BLaER1 treated with 17β-estradiol and CSF1 and Interleukin-3, amounts not matched to agents 10 nM and 100 nM (cell line): ENCODE results near the gene MTUS2.

ENCODE experiments used
- H3K27ac ChIP-seq, 11 experiments: shearing (Covaris generic); formaldehyde crosslinking; 2 replicates each; pipeline ENCODE4 v1.8.1; 2022
- H3K27me3 ChIP-seq, 11 experiments: shearing (Covaris generic); formaldehyde crosslinking; 2 replicates each; pipeline ENCODE4 v1.8.1; 2022
- H3K36me3 ChIP-seq, 11 experiments: shearing (Covaris generic); formaldehyde crosslinking; 2 replicates each; pipeline ENCODE4 v1.8.1; 2022
- H3K4me1 ChIP-seq, 10 experiments: shearing (Covaris generic); formaldehyde crosslinking; 2 replicates each; pipeline ENCODE4 v1.8.1; 2022
- H3K4me2 ChIP-seq, 11 experiments: shearing (Covaris generic); formaldehyde crosslinking; 2 replicates each; pipeline ENCODE4 v1.8.1; 2022
- H3K4me3 ChIP-seq, 10 experiments: shearing (Covaris generic); formaldehyde crosslinking; 2 replicates each; pipeline ENCODE4 v1.8.1; 2022
- H3K9ac ChIP-seq, 11 experiments: shearing (Covaris generic); formaldehyde crosslinking; 2 replicates each; pipeline ENCODE4 v1.8.1; 2022
- H3K9me3 ChIP-seq, 11 experiments: shearing (Covaris generic); formaldehyde crosslinking; replicated peaks in 1 of 11; 2 replicates each; pipeline ENCODE4 v1.8.1; 2022
- H4K20me1 ChIP-seq, 11 experiments: shearing (Covaris generic); formaldehyde crosslinking; 2 replicates each; pipeline ENCODE4 v1.8.1; 2022
- Cebpa-rat ChIP-seq, 11 experiments: shearing (Covaris generic); IDR thresholded peaks; 2 replicates each; pipeline ENCODE4 v1.8.1; 2022

Gene MTUS2

DNA sequence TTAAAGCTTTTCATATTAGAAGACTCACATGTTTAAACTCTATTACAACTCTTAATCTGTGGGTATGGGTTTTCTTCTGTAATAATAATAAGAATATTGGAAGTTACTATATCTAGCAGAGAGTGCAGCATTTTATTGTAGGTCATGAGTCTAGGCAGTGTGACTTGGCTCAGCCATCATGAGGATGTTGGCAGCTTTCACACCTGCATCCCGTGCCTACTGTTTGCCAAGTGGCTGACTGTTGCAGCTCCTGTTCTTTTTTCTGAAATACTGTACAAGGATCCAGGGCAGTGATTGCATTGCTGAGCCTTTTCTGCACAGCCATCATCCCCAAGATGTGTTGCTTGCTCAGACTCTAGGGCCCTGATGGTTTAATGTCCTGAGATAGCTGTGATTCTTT is 47.4 kb downstream of the MTUS2 start:
- no peaks in the 10 kb centered on the region for H3K36me3 ChIP-seq
- H3K27me3 ChIP-seq: no peaks in the 10 kb centered on the region
- peaks cover 5 to 10% (median 9%) of the 10 kb centered on the region in 11 experiments; a peak in 21 of 22 replicates for H3K9me3 ChIP-seq
- no peak overlapping the region for H3K27ac ChIP-seq
- no peaks in the 10 kb centered on the region for H4K20me1 ChIP-seq
- H3K4me2 ChIP-seq: no peak overlapping the region
- TF ChIP-seq Cebpa-rat (IDR thresholded peaks at IDR 0.05): no peak
- H3K4me1 ChIP-seq: peaks cover 0 to 10% (median 0%) of the 10 kb centered on the region in 10 experiments; a peak in 5 of 20 replicates
- H3K9ac ChIP-seq: no peak overlapping the region
- no peak overlapping the region for H3K4me3 ChIP-seq

DNA sequence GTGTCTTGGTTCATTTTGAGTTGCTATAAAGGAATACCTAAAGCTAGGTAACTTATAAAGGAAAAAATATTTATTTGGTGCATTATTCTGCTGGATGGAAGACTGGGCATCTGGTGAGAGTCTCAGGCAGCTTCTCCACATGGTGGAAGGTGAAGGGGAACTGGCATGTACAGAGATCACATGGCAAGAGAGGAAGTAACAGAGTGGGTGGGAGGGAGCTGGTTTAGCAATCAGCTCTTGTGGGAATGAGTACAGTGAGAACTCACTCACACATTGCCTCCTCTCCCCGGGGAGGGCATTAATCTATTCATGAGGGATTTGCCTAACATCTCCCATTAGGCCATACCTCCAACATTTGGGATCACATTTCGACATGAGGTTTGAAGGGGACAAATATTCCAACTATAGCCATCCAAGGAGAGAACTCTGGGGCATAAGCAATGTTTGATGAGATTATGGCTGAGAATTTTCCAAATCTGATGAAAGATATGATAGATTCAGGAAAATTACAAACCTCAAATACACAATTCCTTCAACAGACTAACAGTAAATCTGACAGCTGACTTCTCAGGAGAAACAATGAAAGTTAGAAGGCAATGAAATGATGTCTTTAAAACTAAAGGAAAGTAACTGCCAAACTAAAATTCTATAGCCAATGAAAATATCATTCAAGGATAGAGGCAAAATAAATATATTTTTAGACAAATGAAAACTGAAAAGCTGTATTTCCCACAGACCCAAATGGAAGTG is 52.5 kb downstream of the MTUS2 start:
- Histone ChIP-seq H3K36me3 (no peaks in the 10 kb centered on the region), H3K27me3 (no peaks in the 10 kb centered on the region), H3K4me3 (no peak overlapping the region), H3K4me2 (peak overlapping the region in 2 of 11 experiments; percentile 11 to 28; a peak in 1 of 22 replicates), H4K20me1 (no peaks in the 10 kb centered on the region), H3K9ac (no peak overlapping the region), H3K4me1 (peaks cover 0 to 13% (median 0%) of the 10 kb centered on the region in 10 experiments; a peak in 5 of 20 replicates), H3K9me3 (peaks cover 14 to 31% (median 19%) of the 10 kb centered on the region in 11 experiments), H3K27ac (no peak overlapping the region)
- TF ChIP-seq Cebpa-rat (IDR thresholded peaks at IDR 0.05): no peak

DNA sequence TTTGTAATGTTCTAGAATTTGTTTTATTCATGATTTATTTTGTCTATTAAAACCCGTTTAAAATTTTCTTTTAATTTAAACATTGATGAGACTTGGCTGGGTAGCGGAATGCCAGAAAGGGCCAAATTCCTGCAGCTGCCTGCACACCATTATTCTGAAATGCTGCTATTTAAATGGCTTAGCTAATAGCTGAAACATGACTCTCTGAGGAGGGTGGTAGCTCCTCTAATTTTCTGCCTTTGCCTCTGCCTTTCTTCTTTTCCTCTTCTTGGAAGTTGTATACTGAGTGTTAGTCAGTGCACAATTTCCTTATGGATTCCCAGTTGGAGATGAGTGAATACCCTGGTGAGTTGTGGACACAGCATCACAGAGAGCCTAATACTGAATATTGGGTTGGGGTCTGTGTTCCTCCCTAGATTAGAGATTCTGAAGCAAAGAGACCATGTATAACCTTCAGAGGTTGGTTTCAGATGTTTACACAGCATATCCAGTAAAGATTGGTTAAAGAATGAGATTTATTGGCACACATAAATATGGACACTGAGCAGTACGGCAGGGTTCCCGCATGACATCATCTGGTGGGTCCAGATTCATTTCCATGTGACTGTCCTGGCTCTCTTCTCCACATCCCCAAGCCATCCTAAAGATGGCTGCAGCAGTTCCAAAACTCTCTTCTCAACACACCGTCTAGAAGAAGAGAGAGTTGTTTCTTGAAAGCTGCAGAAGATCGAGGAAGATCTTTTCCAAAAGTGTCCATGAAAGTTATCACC is 55.9 kb downstream of the MTUS2 start:
- Histone ChIP-seq H3K4me2 (no peak overlapping the region), H3K9ac (no peak overlapping the region), H4K20me1 (no peaks in the 10 kb centered on the region), H3K4me1 (peaks cover 0 to 21% (median 0%) of the 10 kb centered on the region in 10 experiments; a peak in 7 of 20 replicates), H3K27ac (no peak overlapping the region), H3K9me3 (peaks cover 14 to 33% (median 22%) of the 10 kb centered on the region in 11 experiments), H3K4me3 (no peak overlapping the region), H3K36me3 (no peaks in the 10 kb centered on the region), H3K27me3 (no peaks in the 10 kb centered on the region)
- TF ChIP-seq Cebpa-rat (IDR thresholded peaks at IDR 0.05): no peak

DNA sequence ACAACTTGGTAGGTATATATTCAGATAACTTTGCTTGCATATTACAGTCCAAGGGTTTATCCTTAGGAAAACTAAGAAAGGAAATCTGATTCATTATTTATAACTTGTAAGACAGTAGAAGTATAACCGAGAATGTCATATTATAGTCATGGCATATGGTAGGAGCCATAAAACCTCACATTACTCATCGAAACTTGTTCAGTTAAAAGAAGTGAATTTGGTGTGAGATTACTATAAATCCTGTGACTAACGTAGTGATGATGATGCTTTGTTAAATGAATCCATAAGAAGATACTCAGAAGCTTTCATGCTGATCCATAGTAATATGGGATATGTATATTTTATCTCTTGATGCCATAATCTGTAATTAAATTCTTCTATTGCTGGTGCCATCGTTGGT is 57.3 kb downstream of the MTUS2 start:
- no peaks in the 10 kb centered on the region for H4K20me1 ChIP-seq
- H3K4me3 ChIP-seq: no peak overlapping the region
- no peaks in the 10 kb centered on the region for H3K36me3 ChIP-seq
- no peaks in the 10 kb centered on the region for H3K27me3 ChIP-seq
- no peak for TF ChIP-seq Cebpa-rat (IDR thresholded peaks at IDR 0.05)
- no peak overlapping the region for H3K9ac ChIP-seq
- peaks cover 7 to 30% (median 17%) of the 10 kb centered on the region in 11 experiments for H3K9me3 ChIP-seq
- H3K4me2 ChIP-seq: no peak overlapping the region
- peaks cover 0 to 13% (median 0%) of the 10 kb centered on the region in 10 experiments; a peak in 7 of 20 replicates for H3K4me1 ChIP-seq
- no peak overlapping the region for H3K27ac ChIP-seq

DNA sequence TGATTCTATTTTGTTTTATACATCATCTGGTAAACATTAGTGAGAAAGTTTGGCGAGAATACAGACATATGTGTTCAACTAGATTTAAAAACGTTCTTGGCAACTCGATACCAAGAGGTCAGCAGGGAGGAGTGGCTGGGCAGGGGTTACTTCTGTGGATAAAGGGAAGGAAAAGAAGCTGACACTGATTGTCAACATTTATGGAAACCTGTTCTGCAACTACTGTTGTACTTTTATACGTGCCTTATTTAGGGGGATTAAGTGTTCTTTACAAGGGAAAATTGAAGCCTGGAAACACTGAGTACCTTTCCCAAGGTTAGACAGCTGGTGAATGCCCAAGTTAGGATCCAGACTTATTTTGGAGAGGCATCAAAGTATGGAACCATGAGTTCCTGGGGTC is 65.0 kb downstream of the MTUS2 start:
- Histone ChIP-seq H3K36me3 (no peaks in the 10 kb centered on the region), H3K27ac (no peak overlapping the region), H3K4me3 (no peak overlapping the region), H3K4me1 (peaks cover 0 to 4% (median 0%) of the 10 kb centered on the region in 10 experiments; a peak in 4 of 20 replicates), H3K9ac (no peak overlapping the region), H3K9me3 (peaks cover 0 to 14% (median 5%) of the 10 kb centered on the region in 11 experiments; a peak in 5 of 22 replicates), H3K27me3 (no peaks in the 10 kb centered on the region), H4K20me1 (no peaks in the 10 kb centered on the region), H3K4me2 (no peak overlapping the region)
- TF ChIP-seq Cebpa-rat (IDR thresholded peaks at IDR 0.05): no peak

DNA sequence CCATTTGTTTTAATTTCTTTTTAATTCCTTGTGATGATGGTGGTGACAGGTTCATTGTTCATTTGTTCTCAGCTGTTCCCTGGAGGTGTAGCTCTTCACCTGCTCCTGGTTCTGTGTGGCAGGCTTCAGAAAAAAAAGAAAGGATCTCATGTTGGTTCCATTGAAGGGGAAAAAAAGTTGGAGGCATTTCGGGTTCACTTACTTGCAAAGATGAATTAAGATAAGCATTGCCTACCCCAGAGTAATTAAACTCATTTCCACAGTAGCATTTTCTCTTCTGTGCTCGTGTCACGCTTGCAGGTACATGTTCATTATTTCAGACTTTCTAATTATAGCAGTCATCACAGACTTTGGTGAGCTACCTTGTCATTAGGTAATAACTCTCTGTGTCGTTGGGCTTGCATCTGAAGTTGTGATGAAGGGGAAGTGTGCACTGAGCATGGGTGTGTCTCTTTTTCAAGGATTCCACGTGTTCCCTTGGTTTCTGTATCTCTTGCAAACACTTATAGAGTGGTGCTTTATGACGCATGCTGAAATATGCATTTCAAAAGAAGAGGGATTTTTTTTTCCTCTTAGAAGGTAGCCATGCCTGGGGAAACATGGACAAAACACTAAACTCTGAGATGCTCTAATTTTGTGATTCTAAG is 69.1 kb downstream of the MTUS2 start:
- Histone ChIP-seq H3K27ac (no peak overlapping the region), H3K36me3 (no peaks in the 10 kb centered on the region), H3K9ac (no peak overlapping the region), H3K4me2 (no peak overlapping the region), H4K20me1 (no peaks in the 10 kb centered on the region), H3K4me1 (no peaks in the 10 kb centered on the region), H3K27me3 (no peaks in the 10 kb centered on the region), H3K9me3 (no peaks in the 10 kb centered on the region), H3K4me3 (no peak overlapping the region)
- TF ChIP-seq Cebpa-rat (IDR thresholded peaks at IDR 0.05): no peak

DNA sequence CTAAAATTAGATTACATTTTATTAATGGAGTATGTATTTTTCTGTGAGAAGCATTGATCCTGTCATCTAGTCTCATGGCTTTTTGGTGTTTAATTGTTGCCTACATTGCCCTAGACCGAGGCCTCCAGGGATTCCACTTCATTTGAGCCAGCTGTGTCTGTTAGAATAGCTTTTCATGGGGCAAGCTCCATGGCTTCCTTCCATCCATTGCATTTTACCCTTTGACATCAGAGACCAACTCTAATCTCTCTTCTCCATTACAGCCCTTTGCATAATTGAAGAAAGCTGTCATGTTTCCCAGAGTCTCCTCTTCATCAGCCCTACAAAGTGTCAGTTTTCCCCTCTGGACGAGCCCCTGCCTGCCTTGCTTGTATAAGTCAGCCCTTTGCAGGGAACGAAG is 70.6 kb downstream of the MTUS2 start:
- H3K27ac ChIP-seq: no peak overlapping the region
- no peaks in the 10 kb centered on the region for H3K36me3 ChIP-seq
- peaks cover 0 to 8% (median 0%) of the 10 kb centered on the region in 10 experiments; a peak in 2 of 20 replicates for H3K4me1 ChIP-seq
- H3K4me3 ChIP-seq: no peak overlapping the region
- H4K20me1 ChIP-seq: no peaks in the 10 kb centered on the region
- no peak for TF ChIP-seq Cebpa-rat (IDR thresholded peaks at IDR 0.05)
- no peaks in the 10 kb centered on the region for H3K27me3 ChIP-seq
- no peak overlapping the region for H3K4me2 ChIP-seq
- no peak overlapping the region for H3K9ac ChIP-seq
- no peaks in the 10 kb centered on the region for H3K9me3 ChIP-seq

DNA sequence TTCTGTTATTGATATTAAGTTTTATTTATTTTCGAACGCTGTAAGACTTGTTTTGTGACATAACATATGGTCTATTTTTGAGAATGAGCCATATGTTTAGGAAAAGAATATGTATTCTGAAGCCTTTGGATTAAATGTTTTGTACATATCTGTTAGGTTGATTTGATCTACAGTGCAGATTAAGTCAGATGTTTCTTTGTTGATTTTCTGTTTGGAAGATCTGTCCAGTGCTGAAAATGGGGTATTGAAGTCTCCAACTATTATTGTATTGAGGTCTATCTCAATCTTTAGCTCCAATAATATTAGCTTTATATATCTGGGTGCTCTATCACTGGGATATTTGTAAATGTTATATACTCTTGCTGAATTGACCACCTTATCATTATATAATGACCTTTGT is 97.9 kb downstream of the MTUS2 start:
- no peaks in the 10 kb centered on the region for H3K4me1 ChIP-seq
- no peak overlapping the region for H3K9ac ChIP-seq
- H3K27me3 ChIP-seq: no peaks in the 10 kb centered on the region
- no peak overlapping the region for H3K4me2 ChIP-seq
- H4K20me1 ChIP-seq: no peaks in the 10 kb centered on the region
- no peaks in the 10 kb centered on the region for H3K36me3 ChIP-seq
- no peak overlapping the region for H3K4me3 ChIP-seq
- no peak overlapping the region for H3K27ac ChIP-seq
- peaks cover 28 to 50% (median 36%) of the 10 kb centered on the region in 11 experiments; a peak in 21 of 22 replicates for H3K9me3 ChIP-seq
- TF ChIP-seq Cebpa-rat (IDR thresholded peaks at IDR 0.05): no peak

DNA sequence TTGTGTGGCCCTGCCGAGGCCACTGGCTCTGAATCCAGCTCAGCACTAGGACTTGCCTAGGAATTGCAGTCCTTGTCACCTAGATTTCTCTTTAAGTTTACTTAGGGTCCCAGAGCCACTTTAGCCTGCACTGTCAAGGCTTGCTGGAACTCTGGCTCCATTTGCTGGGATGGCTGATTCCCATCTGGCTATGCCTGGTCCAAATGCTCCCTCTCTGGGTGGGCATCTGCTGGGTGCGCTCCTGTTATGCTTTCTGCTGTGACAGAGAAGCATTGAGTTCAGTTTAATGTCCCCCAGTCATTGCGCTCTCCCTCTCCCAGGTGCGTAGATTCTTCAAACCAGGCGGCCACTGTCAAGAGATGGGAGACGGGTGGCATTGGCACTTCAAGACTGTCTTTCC is 102.2 kb downstream of the MTUS2 start:
- H3K36me3 ChIP-seq: no peaks in the 10 kb centered on the region
- no peaks in the 10 kb centered on the region for H3K4me1 ChIP-seq
- no peak overlapping the region for H3K4me3 ChIP-seq
- H3K9ac ChIP-seq: no peak overlapping the region
- H3K9me3 ChIP-seq: peaks cover 11 to 29% (median 19%) of the 10 kb centered on the region in 11 experiments; a peak in 20 of 22 replicates
- H3K27me3 ChIP-seq: no peaks in the 10 kb centered on the region
- H3K4me2 ChIP-seq: no peak overlapping the region
- no peak for TF ChIP-seq Cebpa-rat (IDR thresholded peaks at IDR 0.05)
- no peaks in the 10 kb centered on the region for H4K20me1 ChIP-seq
- no peak overlapping the region for H3K27ac ChIP-seq
